ENCODE results near the gene AFMID.
A peak's percentile ranks its signal among the peaks of the same experiment; 100 is the strongest.

Gene AFMID

DNA sequence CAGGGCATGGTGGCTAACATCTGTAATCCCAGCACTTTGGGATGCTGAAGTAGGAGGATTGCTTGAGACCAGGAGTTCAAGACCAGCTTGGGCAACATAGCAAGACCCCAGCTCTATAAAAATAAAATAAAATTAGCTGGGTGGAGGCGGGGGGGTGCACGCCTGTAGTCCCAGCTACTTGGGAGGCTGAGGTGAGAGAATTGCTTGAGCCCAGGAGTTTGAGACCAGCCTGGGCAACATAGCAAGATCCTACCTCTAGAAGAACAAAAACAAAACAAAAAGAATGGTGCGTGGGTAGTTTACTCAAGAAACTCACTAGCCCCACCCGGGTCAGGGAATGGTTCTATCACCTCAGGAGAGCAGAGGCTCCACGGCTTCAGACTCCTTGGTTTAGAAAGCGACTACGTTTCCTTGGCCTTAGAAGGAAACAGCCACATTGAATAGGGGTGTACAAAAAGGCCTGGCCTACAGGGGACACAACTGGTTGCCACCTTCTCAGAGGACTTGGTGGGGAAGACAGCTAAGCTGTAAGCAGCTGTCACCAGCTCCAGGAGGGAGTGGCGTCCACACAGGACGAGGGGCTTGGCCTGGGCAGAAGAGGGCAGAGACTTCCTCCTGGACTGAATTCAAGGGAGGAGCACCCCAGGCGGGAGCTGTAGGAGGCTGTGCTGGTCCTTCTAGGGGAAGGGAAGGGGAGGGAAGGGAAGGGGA lies 1.0 kb upstream of the AFMID start:
- TF ChIP-seq, protein P1, sequence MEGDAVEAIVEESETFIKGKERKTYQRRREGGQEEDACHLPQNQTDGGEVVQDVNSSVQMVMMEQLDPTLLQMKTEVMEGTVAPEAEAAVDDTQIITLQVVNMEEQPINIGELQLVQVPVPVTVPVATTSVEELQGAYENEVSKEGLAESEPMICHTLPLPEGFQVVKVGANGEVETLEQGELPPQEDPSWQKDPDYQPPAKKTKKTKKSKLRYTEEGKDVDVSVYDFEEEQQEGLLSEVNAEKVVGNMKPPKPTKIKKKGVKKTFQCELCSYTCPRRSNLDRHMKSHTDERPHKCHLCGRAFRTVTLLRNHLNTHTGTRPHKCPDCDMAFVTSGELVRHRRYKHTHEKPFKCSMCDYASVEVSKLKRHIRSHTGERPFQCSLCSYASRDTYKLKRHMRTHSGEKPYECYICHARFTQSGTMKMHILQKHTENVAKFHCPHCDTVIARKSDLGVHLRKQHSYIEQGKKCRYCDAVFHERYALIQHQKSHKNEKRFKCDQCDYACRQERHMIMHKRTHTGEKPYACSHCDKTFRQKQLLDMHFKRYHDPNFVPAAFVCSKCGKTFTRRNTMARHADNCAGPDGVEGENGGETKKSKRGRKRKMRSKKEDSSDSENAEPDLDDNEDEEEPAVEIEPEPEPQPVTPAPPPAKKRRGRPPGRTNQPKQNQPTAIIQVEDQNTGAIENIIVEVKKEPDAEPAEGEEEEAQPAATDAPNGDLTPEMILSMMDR (conservative IDR thresholded peaks at IDR 0.05; ENCODE audit: low read length), result no peak
- peak overlapping the region; percentile 79 for H3K4me3 ChIP-seq (ENCODE audit: low read length)
- peak; percentile 42 for DNase-seq (ENCODE audit: low read depth)

DNA sequence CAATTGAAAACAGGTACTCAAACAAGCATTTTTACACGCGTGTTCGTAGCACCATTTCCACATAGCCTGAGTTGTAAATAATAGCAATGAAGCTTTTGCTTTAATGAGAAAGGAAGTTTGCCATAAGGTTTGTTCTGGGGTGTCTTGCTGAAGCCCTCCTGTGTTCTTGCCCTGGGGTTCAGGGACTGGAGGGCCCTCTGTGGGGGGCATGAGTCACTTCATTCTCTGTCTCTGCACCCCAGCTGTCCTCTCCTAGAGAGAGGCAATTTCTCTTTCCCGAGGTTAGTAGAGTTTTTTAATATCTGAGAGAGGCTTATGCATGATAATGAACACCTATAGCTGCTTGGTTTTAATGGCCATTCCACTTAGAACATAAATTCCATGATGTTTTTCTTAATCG lies 9.6 kb downstream of the AFMID start:
- TF ChIP-seq, protein P1 (conservative IDR thresholded peaks at IDR 0.05; ENCODE audit: low read length), result no peak
- DNase-seq (ENCODE audit: low read depth), result no peak

DNA sequence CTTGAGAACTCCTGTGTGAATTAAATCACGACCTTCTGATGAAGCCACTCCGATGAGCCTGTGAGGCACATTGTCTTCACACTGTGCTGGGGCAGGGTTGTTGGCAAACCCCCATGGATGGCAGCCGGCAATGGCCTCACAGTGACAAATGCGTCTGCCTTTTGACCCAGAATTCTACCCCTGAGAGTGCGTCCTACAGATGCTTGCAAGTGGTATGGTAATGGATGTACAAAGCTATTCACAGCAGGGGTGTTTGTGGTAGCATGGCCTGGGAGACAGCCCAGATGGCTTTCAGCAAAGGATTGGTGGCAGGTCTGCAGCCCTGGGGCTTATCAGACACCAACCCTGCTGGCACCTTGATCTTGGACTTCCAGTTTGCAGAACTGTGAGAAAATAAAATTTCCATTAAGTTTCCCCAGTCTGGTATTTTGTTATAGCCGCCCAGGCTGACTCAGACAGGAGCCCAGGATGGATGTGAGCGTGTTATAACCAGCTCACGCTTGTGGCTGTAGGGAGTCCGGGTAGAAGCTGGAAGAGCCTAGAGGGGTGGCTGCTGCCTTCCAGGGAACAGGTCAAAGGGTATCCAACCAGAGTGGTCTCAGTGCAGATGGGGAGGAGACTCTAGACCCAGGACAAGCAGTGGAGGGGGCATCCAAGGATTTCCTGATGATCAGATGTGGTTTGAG lies 10.1 kb downstream of the AFMID start:
- no peak overlapping the region for H3K4me3 ChIP-seq (ENCODE audit: low read length)
- TF ChIP-seq, protein P1 (conservative IDR thresholded peaks at IDR 0.05; ENCODE audit: low read length), result no peak
- no peak for DNase-seq (ENCODE audit: low read depth)

More for the DNA sequence above, 9.6 kb downstream of the AFMID start:
- no peak overlapping the region for H3K4me3 ChIP-seq (ENCODE audit: low read length)

DNA sequence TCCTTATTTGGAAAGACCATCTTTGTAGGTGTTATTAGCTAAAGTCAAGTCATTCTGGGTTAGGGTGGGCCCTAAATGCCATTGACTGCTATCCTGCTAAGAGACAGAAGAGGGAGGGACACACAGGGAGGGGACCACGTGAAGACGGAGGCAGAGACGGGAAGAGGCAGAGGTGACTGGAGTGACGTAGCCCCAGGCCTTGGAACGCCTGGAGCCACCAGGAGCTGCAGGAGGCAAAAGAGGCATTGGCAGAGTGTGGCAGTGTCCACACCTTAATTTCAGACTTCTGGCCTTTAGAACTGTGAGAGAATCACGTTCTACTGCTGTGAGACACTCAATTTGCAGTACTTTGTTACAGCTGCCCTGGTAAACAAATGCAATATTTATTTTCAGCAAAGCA lies 13.3 kb downstream of the AFMID start:
- no peak overlapping the region for H3K4me3 ChIP-seq (ENCODE audit: low read length)
- no peak for DNase-seq (ENCODE audit: low read depth)
- TF ChIP-seq, protein P1 (conservative IDR thresholded peaks at IDR 0.05; ENCODE audit: low read length), result no peak

DNA sequence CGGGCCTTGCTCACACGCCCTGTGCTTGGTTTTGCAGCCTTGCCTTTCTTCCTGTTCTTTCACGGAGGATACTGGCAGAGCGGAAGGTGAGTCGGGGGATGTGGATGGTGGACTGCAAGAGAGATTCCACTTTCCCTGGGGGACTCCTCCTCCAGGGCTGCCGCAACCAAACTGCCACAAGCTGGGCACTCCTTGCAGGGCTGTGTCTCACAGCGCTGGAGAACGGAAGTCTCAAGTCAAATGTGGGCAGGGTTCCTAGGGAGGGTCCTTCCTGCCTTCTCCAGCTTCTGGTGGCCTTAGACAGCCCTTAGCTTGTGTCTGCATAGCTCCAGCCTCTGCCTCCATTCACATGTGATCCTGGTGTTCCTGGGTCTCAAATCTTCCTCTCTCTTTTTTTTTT lies 15.5 kb downstream of the AFMID start:
- TF ChIP-seq, protein P1 (conservative IDR thresholded peaks at IDR 0.05; ENCODE audit: low read length), result no peak
- no peak for DNase-seq (ENCODE audit: low read depth)
- no peak overlapping the region for H3K4me3 ChIP-seq (ENCODE audit: low read length)

DNA sequence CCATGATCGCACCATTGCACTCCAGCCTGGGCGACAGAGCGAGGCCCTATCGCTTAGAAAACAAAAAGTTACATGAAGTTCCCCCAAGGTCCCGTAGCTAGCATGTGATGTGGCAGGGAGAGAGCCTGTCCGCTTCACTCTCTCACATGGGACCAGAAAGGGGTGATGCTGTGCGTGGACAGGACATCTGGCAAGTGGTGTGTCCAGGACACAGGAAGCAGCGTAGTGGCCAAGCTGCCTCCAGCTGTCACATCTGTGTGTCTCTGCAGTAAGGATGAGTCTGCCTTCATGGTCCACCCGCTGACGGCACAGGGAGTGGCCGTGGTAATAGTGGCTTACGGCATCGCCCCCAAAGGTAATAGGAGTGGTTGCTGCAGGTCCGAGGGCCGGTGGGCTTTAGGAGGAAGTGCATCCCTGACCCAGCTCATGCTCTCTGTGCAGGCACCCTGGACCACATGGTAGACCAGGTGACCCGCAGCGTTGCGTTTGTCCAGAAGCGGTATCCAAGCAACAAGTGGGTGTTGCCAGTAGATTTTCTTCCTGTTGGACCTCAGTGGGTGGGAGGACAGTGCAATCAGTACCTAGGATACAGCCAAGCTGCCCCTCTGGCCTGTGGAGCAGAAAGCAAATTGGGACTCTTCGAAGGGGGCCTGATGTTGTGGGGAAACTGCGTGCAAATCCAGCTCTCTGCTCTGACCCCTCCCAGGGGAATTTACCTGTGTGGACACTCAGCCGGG lies 17.4 kb downstream of the AFMID start:
- TF ChIP-seq, protein P1 (conservative IDR thresholded peaks at IDR 0.05; ENCODE audit: low read length), result no peak
- DNase-seq (ENCODE audit: low read depth), result no peak
- H3K4me3 ChIP-seq (ENCODE audit: low read length), result no peak overlapping the region
